ENCODE results near the gene AQP3.

Gene AQP3

GRCh38 chr9:33453286-33453860 is 6.0 kb upstream of the AQP3 start:
- H3K27me3 ChIP-seq (ENCODE audit: control insufficient read depth, insufficient read depth, low read length, poor library complexity, severe bottlenecking): peaks cover 7% of the 10 kb centered on the region
- H3K4me1 ChIP-seq (ENCODE audit: control insufficient read depth, insufficient read depth, low read length): peaks cover 4% of the 10 kb centered on the region
- no peak overlapping the region for H3K27ac ChIP-seq (ENCODE audit: insufficient read depth, low read depth, low read length, poor library complexity, severe bottlenecking)
- no peak overlapping the region for H3K4me3 ChIP-seq (ENCODE audit: insufficient read depth, low read depth, low read length)
- 95 to 96% methylated on average over 2 to 3 of the region's 3 CpGs for WGBS, 2 experiments
- no peaks in the 10 kb centered on the region for H3K36me3 ChIP-seq (ENCODE audit: control insufficient read depth, insufficient read depth, low read length)
- no peaks in the 10 kb centered on the region for H3K9me3 ChIP-seq (ENCODE audit: control insufficient read depth, low read length)

GRCh38 chr9:33452828-33453271 is 5.5 kb upstream of the AQP3 start:
- WGBS, 2 experiments: 18 to 25% methylated on average over 7 of the region's 7 CpGs
- Histone ChIP-seq H3K4me1 (ENCODE audit: control insufficient read depth, insufficient read depth, low read length) (peaks cover 6% of the 10 kb centered on the region), H3K27ac (ENCODE audit: insufficient read depth, low read depth, low read length, poor library complexity, severe bottlenecking) (no peak overlapping the region), H3K36me3 (ENCODE audit: control insufficient read depth, insufficient read depth, low read length) (no peaks in the 10 kb centered on the region), H3K27me3 (ENCODE audit: control insufficient read depth, insufficient read depth, low read length, poor library complexity, severe bottlenecking) (peaks cover 12% of the 10 kb centered on the region), H3K4me3 (ENCODE audit: insufficient read depth, low read depth, low read length) (no peak overlapping the region), H3K9me3 (ENCODE audit: control insufficient read depth, low read length) (no peaks in the 10 kb centered on the region)

- Histone ChIP-seq H3K4me3 (ENCODE audit: insufficient read depth, low read depth, low read length) (no peak overlapping the region), H3K36me3 (ENCODE audit: control insufficient read depth, insufficient read depth, low read length) (no peaks in the 10 kb centered on the region), H3K27ac (ENCODE audit: insufficient read depth, low read depth, low read length, poor library complexity, severe bottlenecking) (no peak overlapping the region), H3K27me3 (ENCODE audit: control insufficient read depth, insufficient read depth, low read length, poor library complexity, severe bottlenecking) (peaks cover 32% of the 10 kb centered on the region), H3K4me1 (ENCODE audit: control insufficient read depth, insufficient read depth, low read length) (peaks cover 15% of the 10 kb centered on the region), H3K9me3 (ENCODE audit: control insufficient read depth, low read length) (no peaks in the 10 kb centered on the region)
- 89% methylated on average over 4 of the region's 4 CpGs for WGBS, 2 experiments
These were observed 3.3 kb upstream of the AQP3 start for GRCh38 chr9:33450621-33451146.

- Histone ChIP-seq H3K27ac (ENCODE audit: insufficient read depth, low read depth, low read length, poor library complexity, severe bottlenecking) (no peak overlapping the region), H3K4me1 (ENCODE audit: control insufficient read depth, insufficient read depth, low read length) (peaks cover 22% of the 10 kb centered on the region), H3K4me3 (ENCODE audit: insufficient read depth, low read depth, low read length) (no peak overlapping the region), H3K36me3 (ENCODE audit: control insufficient read depth, insufficient read depth, low read length) (no peaks in the 10 kb centered on the region), H3K27me3 (ENCODE audit: control insufficient read depth, insufficient read depth, low read length, poor library complexity, severe bottlenecking) (peaks cover 32% of the 10 kb centered on the region), H3K9me3 (ENCODE audit: control insufficient read depth, low read length) (no peaks in the 10 kb centered on the region)
- 92 to 93% methylated on average over 5 of the region's 5 CpGs for WGBS, 2 experiments
These were observed 2.3 kb upstream of the AQP3 start for GRCh38 chr9:33449715-33450114.

GRCh38 chr9:33447799-33448553 is 583 bp upstream of the AQP3 start:
- Histone ChIP-seq H3K27me3 (ENCODE audit: control insufficient read depth, insufficient read depth, low read length, poor library complexity, severe bottlenecking) (peaks cover 32% of the 10 kb centered on the region), H3K4me3 (ENCODE audit: insufficient read depth, low read depth, low read length) (peak overlapping the region; percentile 24), H3K4me1 (ENCODE audit: control insufficient read depth, insufficient read depth, low read length) (peaks cover 19% of the 10 kb centered on the region), H3K27ac (ENCODE audit: insufficient read depth, low read depth, low read length, poor library complexity, severe bottlenecking) (no peak overlapping the region), H3K36me3 (ENCODE audit: control insufficient read depth, insufficient read depth, low read length) (no peaks in the 10 kb centered on the region), H3K9me3 (ENCODE audit: control insufficient read depth, low read length) (no peaks in the 10 kb centered on the region)
- WGBS, 2 experiments: 48 to 51% methylated on average over 20 of the region's 20 CpGs

- H3K4me3 ChIP-seq (ENCODE audit: insufficient read depth, low read depth, low read length): no peak overlapping the region
- no peaks in the 10 kb centered on the region for H3K36me3 ChIP-seq (ENCODE audit: control insufficient read depth, insufficient read depth, low read length)
- 65 to 69% methylated on average over 12 of the region's 12 CpGs for WGBS, 2 experiments
- H3K4me1 ChIP-seq (ENCODE audit: control insufficient read depth, insufficient read depth, low read length): peaks cover 17% of the 10 kb centered on the region
- no peaks in the 10 kb centered on the region for H3K9me3 ChIP-seq (ENCODE audit: control insufficient read depth, low read length)
- H3K27me3 ChIP-seq (ENCODE audit: control insufficient read depth, insufficient read depth, low read length, poor library complexity, severe bottlenecking): peaks cover 32% of the 10 kb centered on the region
- H3K27ac ChIP-seq (ENCODE audit: insufficient read depth, low read depth, low read length, poor library complexity, severe bottlenecking): no peak overlapping the region
These were observed 1.0 kb downstream of the AQP3 start for GRCh38 chr9:33446240-33446945.

- H3K27ac ChIP-seq (ENCODE audit: insufficient read depth, low read depth, low read length, poor library complexity, severe bottlenecking): no peak overlapping the region
- WGBS, 2 experiments: 63 to 70% methylated on average over 11 of the region's 11 CpGs
- H3K36me3 ChIP-seq (ENCODE audit: control insufficient read depth, insufficient read depth, low read length): no peaks in the 10 kb centered on the region
- H3K27me3 ChIP-seq (ENCODE audit: control insufficient read depth, insufficient read depth, low read length, poor library complexity, severe bottlenecking): peaks cover 32% of the 10 kb centered on the region
- H3K4me1 ChIP-seq (ENCODE audit: control insufficient read depth, insufficient read depth, low read length): peaks cover 17% of the 10 kb centered on the region
- no peak overlapping the region for H3K4me3 ChIP-seq (ENCODE audit: insufficient read depth, low read depth, low read length)
- H3K9me3 ChIP-seq (ENCODE audit: control insufficient read depth, low read length): no peaks in the 10 kb centered on the region
These were observed 1.8 kb downstream of the AQP3 start for GRCh38 chr9:33445389-33446239.

GRCh38 chr9:33443464-33444154 is 3.8 kb downstream of the AQP3 start:
- Histone ChIP-seq H3K27me3 (ENCODE audit: control insufficient read depth, insufficient read depth, low read length, poor library complexity, severe bottlenecking) (peaks cover 28% of the 10 kb centered on the region), H3K4me3 (ENCODE audit: insufficient read depth, low read depth, low read length) (no peak overlapping the region), H3K27ac (ENCODE audit: insufficient read depth, low read depth, low read length, poor library complexity, severe bottlenecking) (no peak overlapping the region), H3K36me3 (ENCODE audit: control insufficient read depth, insufficient read depth, low read length) (no peaks in the 10 kb centered on the region), H3K9me3 (ENCODE audit: control insufficient read depth, low read length) (no peaks in the 10 kb centered on the region), H3K4me1 (ENCODE audit: control insufficient read depth, insufficient read depth, low read length) (peaks cover 17% of the 10 kb centered on the region)
- WGBS, 2 experiments: 83 to 84% methylated on average over 10 of the region's 10 CpGs

- peaks cover 22% of the 10 kb centered on the region for H3K27me3 ChIP-seq (ENCODE audit: control insufficient read depth, insufficient read depth, low read length, poor library complexity, severe bottlenecking)
- H3K4me3 ChIP-seq (ENCODE audit: insufficient read depth, low read depth, low read length): no peak overlapping the region
- H3K36me3 ChIP-seq (ENCODE audit: control insufficient read depth, insufficient read depth, low read length): no peaks in the 10 kb centered on the region
- H3K9me3 ChIP-seq (ENCODE audit: control insufficient read depth, low read length): no peaks in the 10 kb centered on the region
- no peak overlapping the region for H3K27ac ChIP-seq (ENCODE audit: insufficient read depth, low read depth, low read length, poor library complexity, severe bottlenecking)
- 88 to 92% methylated on average over 9 of the region's 9 CpGs for WGBS, 2 experiments
- H3K4me1 ChIP-seq (ENCODE audit: control insufficient read depth, insufficient read depth, low read length): peaks cover 17% of the 10 kb centered on the region
These were observed 4.3 kb downstream of the AQP3 start for GRCh38 chr9:33443047-33443446.
